Vagina (tissue), 2 donors: Measurements from ENCODE around the gene WNT7A. TPM values are rescaled to one million over a fixed set of nuclear protein-coding genes. Genes with fewer than 3 reads are reported as not detected.

Source experiments
- DNase-seq, 2 donors: peaks; one replicate each; pipeline ENCODE4 v3.0.0-alpha.2; 2017; ENCODE audit errors: extremely low spot score in 2 of 2
- H3K27ac ChIP-seq: fragments of 200-600 bp; sonication (generic); one replicate; pipeline ENCODE4 v1.5.1; 2019
- H3K27me3 ChIP-seq: fragments of 200-600 bp; sonication (generic); one replicate; pipeline ENCODE4 v1.5.1; 2019
- H3K36me3 ChIP-seq, 2 donors: fragments of 200-600 bp; sonication (generic); one replicate each; pipeline ENCODE4 v1.5.1; 2017 to 2019
- H3K4me1 ChIP-seq: fragments of 200-600 bp; sonication (generic); one replicate; pipeline ENCODE4 v1.5.1; 2019
- H3K4me3 ChIP-seq, 2 donors: fragments of 200-600 bp; sonication (generic); 1 replicate in 1 of 2; 2 replicates in 1 of 2; pipeline ENCODE4 v1.5.1; 2016 to 2019
- H3K9me3 ChIP-seq: fragments of 200-600 bp; sonication (generic); one replicate; pipeline ENCODE4 v1.5.1; 2019
- CTCF ChIP-seq, 3 experiments: fragments of 450-650 bp in 2 of 3; fragments of 200-600 bp in 1 of 3; sonication (generic) in 1 of 3; IDR thresholded peaks; one replicate each; pipeline ENCODE4 v1.5.1; 2017 to 2019; ENCODE audit warnings: antibody characterized with exemption in 3 of 3, mild to moderate bottlenecking in 2 of 3, moderate library complexity in 2 of 3
- POLR2A ChIP-seq, 2 donors: fragments of 450-650 bp; IDR thresholded peaks; one replicate each; pipeline ENCODE4 v1.6.1; 2017; ENCODE audit warnings: antibody characterized with exemption in 2 of 2, mild to moderate bottlenecking in 2 of 2, moderate library complexity in 2 of 2
- POLR2AphosphoS5 ChIP-seq, 2 donors: sonication (generic); formaldehyde crosslinking; IDR thresholded peaks; one replicate each; pipeline ENCODE4 v1.9.0; 2017; ENCODE audit warnings: antibody characterized with exemption in 2 of 2, mild to moderate bottlenecking in 2 of 2, low read depth in 1 of 2; ENCODE audit not compliant: insufficient read depth in 1 of 2
- intact Hi-C: fragments of 100-400 bp; cut with DNase I; formaldehyde crosslinking; loops from one replicate; pipeline ENCODE4 v1.15.1; 2023
- total RNA-seq: library from RNA; depleted of rRNA; stranded (reverse); fragments of >200 nt; gene quantifications from one replicate; pipeline ENCODE4 v1.2.3, GENCODE V29; 2016

WNT7A gene
- total RNA-seq, 1 donor from 2014 or later = not detected

GRCh38 chr3:13866041-13866965 lies 13.6 kb downstream of the WNT7A start:
- Histone ChIP-seq H3K9me3 (no peaks in the 10 kb centered on the region), H3K27me3 (no peaks in the 10 kb centered on the region), H3K4me1 (no peaks in the 10 kb centered on the region), H3K36me3 (no peaks in the 10 kb centered on the region), H3K27ac (no peak overlapping the region), H3K4me3 (no peak overlapping the region)
- TF ChIP-seq POLR2A (IDR thresholded peaks at IDR 0.05) (no peak), CTCF (IDR thresholded peaks at IDR 0.05) (no peak), POLR2AphosphoS5 (IDR thresholded peaks at IDR 0.05; ENCODE audit: insufficient read depth in 1 of 2, low read depth in 1 of 2) (no peak)
- intact Hi-C loops = no loop called here
- DNase-seq = no peak

- H3K27me3 ChIP-seq = no peaks in the 10 kb centered on the region
Observed at GRCh38 chr3:13865581-13865980, 14.3 kb downstream of the WNT7A start.

GRCh38 chr3:13865106-13865505 lies 14.8 kb downstream of the WNT7A start:
- H3K4me1 ChIP-seq = no peaks in the 10 kb centered on the region
- no peak overlapping the region for H3K27ac ChIP-seq
- no peaks in the 10 kb centered on the region for H3K27me3 ChIP-seq
- no peak for DNase-seq
- no peaks in the 10 kb centered on the region for H3K36me3 ChIP-seq
- intact Hi-C loops = no loop called here
- no peak overlapping the region for H3K4me3 ChIP-seq
- TF ChIP-seq POLR2A (IDR thresholded peaks at IDR 0.05) (no peak), CTCF (IDR thresholded peaks at IDR 0.05) (no peak), POLR2AphosphoS5 (IDR thresholded peaks at IDR 0.05; ENCODE audit: insufficient read depth in 1 of 2, low read depth in 1 of 2) (no peak)
- no peaks in the 10 kb centered on the region for H3K9me3 ChIP-seq

More at GRCh38 chr3:13865581-13865980, 14.3 kb downstream of the WNT7A start:
- DNase-seq = no peak
- no peak for TF ChIP-seq POLR2A (IDR thresholded peaks at IDR 0.05)
- TF ChIP-seq POLR2AphosphoS5 (IDR thresholded peaks at IDR 0.05; ENCODE audit: insufficient read depth in 1 of 2, low read depth in 1 of 2) = no peak
- TF ChIP-seq CTCF (IDR thresholded peaks at IDR 0.05) = no peak
- H3K4me1 ChIP-seq = no peaks in the 10 kb centered on the region
- intact Hi-C loops = no loop called here
- no peak overlapping the region for H3K27ac ChIP-seq
- no peaks in the 10 kb centered on the region for H3K9me3 ChIP-seq
- no peaks in the 10 kb centered on the region for H3K36me3 ChIP-seq
- no peak overlapping the region for H3K4me3 ChIP-seq

- Histone ChIP-seq H3K4me1 (no peaks in the 10 kb centered on the region), H3K4me3 (no peak overlapping the region), H3K9me3 (no peaks in the 10 kb centered on the region), H3K36me3 (no peaks in the 10 kb centered on the region), H3K27me3 (no peaks in the 10 kb centered on the region), H3K27ac (no peak overlapping the region)
- TF ChIP-seq POLR2A (IDR thresholded peaks at IDR 0.05) (no peak), POLR2AphosphoS5 (IDR thresholded peaks at IDR 0.05; ENCODE audit: insufficient read depth in 1 of 2, low read depth in 1 of 2) (no peak), CTCF (IDR thresholded peaks at IDR 0.05) (no peak)
- intact Hi-C loops = no loop called here
- no peak for DNase-seq
Observed at GRCh38 chr3:13863965-13864595, 15.8 kb downstream of the WNT7A start.
